ENCODE data around the gene NKD2.

Gene NKD2

GRCh38 chr5:980966-981365 is 27.6 kb upstream of the NKD2 start:
- H3K4me1 ChIP-seq (ENCODE audit: control insufficient read depth, insufficient read depth, low read length): no peaks in the 10 kb centered on the region
- H3K9ac ChIP-seq (ENCODE audit: low read depth, low read length): no peak overlapping the region
- no peaks in the 10 kb centered on the region for H3K9me3 ChIP-seq (replicated peaks; ENCODE audit: low read length)
- H3K27me3 ChIP-seq (ENCODE audit: control insufficient read depth, insufficient read depth, low read length): peaks cover 54% of the 10 kb centered on the region
- no peaks in the 10 kb centered on the region for H3K36me3 ChIP-seq (ENCODE audit: insufficient read depth, low read length)
- H3K4me2 ChIP-seq (ENCODE audit: low read length): no peak overlapping the region
- no peak overlapping the region for H3K4me3 ChIP-seq (ENCODE audit: low read length)

GRCh38 chr5:981456-981855 is 27.1 kb upstream of the NKD2 start:
- Histone ChIP-seq H3K4me2 (ENCODE audit: low read length) (no peak overlapping the region), H3K9me3 (replicated peaks; ENCODE audit: low read length) (no peaks in the 10 kb centered on the region), H3K4me1 (ENCODE audit: control insufficient read depth, insufficient read depth, low read length) (no peaks in the 10 kb centered on the region), H3K27me3 (ENCODE audit: control insufficient read depth, insufficient read depth, low read length) (peaks cover 52% of the 10 kb centered on the region), H3K9ac (ENCODE audit: low read depth, low read length) (no peak overlapping the region), H3K36me3 (ENCODE audit: insufficient read depth, low read length) (no peaks in the 10 kb centered on the region), H3K4me3 (ENCODE audit: low read length) (no peak overlapping the region)

GRCh38 chr5:982377-983237 is 26.0 kb upstream of the NKD2 start:
- Histone ChIP-seq H3K36me3 (ENCODE audit: insufficient read depth, low read length) (no peaks in the 10 kb centered on the region), H3K4me3 (ENCODE audit: low read length) (no peak overlapping the region), H3K4me1 (ENCODE audit: control insufficient read depth, insufficient read depth, low read length) (no peaks in the 10 kb centered on the region), H3K4me2 (ENCODE audit: low read length) (no peak overlapping the region), H3K9me3 (replicated peaks; ENCODE audit: low read length) (no peaks in the 10 kb centered on the region), H3K27me3 (ENCODE audit: control insufficient read depth, insufficient read depth, low read length) (peaks cover 49% of the 10 kb centered on the region), H3K9ac (ENCODE audit: low read depth, low read length) (no peak overlapping the region)

- peaks cover 44% of the 10 kb centered on the region for H3K27me3 ChIP-seq (ENCODE audit: control insufficient read depth, insufficient read depth, low read length)
Observed at GRCh38 chr5:983238-983524, 25.4 kb upstream of the NKD2 start.

GRCh38 chr5:983568-983967 is 25.0 kb upstream of the NKD2 start:
- no peaks in the 10 kb centered on the region for H3K4me1 ChIP-seq (ENCODE audit: control insufficient read depth, insufficient read depth, low read length)
- no peak overlapping the region for H3K9ac ChIP-seq (ENCODE audit: low read depth, low read length)
- no peaks in the 10 kb centered on the region for H3K9me3 ChIP-seq (replicated peaks; ENCODE audit: low read length)
- no peaks in the 10 kb centered on the region for H3K36me3 ChIP-seq (ENCODE audit: insufficient read depth, low read length)
- no peak overlapping the region for H3K4me3 ChIP-seq (ENCODE audit: low read length)
- H3K27me3 ChIP-seq (ENCODE audit: control insufficient read depth, insufficient read depth, low read length): peaks cover 41% of the 10 kb centered on the region
- H3K4me2 ChIP-seq (ENCODE audit: low read length): no peak overlapping the region

More at GRCh38 chr5:983238-983524, 25.4 kb upstream of the NKD2 start:
- Histone ChIP-seq H3K9me3 (replicated peaks; ENCODE audit: low read length) (no peaks in the 10 kb centered on the region), H3K36me3 (ENCODE audit: insufficient read depth, low read length) (no peaks in the 10 kb centered on the region), H3K4me1 (ENCODE audit: control insufficient read depth, insufficient read depth, low read length) (no peaks in the 10 kb centered on the region), H3K9ac (ENCODE audit: low read depth, low read length) (no peak overlapping the region), H3K4me3 (ENCODE audit: low read length) (no peak overlapping the region), H3K4me2 (ENCODE audit: low read length) (no peak overlapping the region)

GRCh38 chr5:984774-985173 is 23.8 kb upstream of the NKD2 start:
- Histone ChIP-seq H3K4me2 (ENCODE audit: low read length) (no peak overlapping the region), H3K9me3 (replicated peaks; ENCODE audit: low read length) (no peaks in the 10 kb centered on the region), H3K4me1 (ENCODE audit: control insufficient read depth, insufficient read depth, low read length) (no peaks in the 10 kb centered on the region), H3K9ac (ENCODE audit: low read depth, low read length) (no peak overlapping the region), H3K36me3 (ENCODE audit: insufficient read depth, low read length) (no peaks in the 10 kb centered on the region), H3K27me3 (ENCODE audit: control insufficient read depth, insufficient read depth, low read length) (peaks cover 32% of the 10 kb centered on the region), H3K4me3 (ENCODE audit: low read length) (no peak overlapping the region)

- H3K27me3 ChIP-seq (ENCODE audit: control insufficient read depth, insufficient read depth, low read length): peaks cover 35% of the 10 kb centered on the region
Observed at GRCh38 chr5:987761-988160, 20.8 kb upstream of the NKD2 start.

GRCh38 chr5:988322-988721 is 20.3 kb upstream of the NKD2 start:
- Histone ChIP-seq H3K36me3 (ENCODE audit: insufficient read depth, low read length) (no peaks in the 10 kb centered on the region), H3K9ac (ENCODE audit: low read depth, low read length) (no peak overlapping the region), H3K4me3 (ENCODE audit: low read length) (no peak overlapping the region), H3K4me2 (ENCODE audit: low read length) (no peak overlapping the region), H3K27me3 (ENCODE audit: control insufficient read depth, insufficient read depth, low read length) (peaks cover 38% of the 10 kb centered on the region), H3K9me3 (replicated peaks; ENCODE audit: low read length) (no peaks in the 10 kb centered on the region), H3K4me1 (ENCODE audit: control insufficient read depth, insufficient read depth, low read length) (peaks cover under 1% of the 10 kb centered on the region)

More at GRCh38 chr5:987761-988160, 20.8 kb upstream of the NKD2 start:
- Histone ChIP-seq H3K36me3 (ENCODE audit: insufficient read depth, low read length) (no peaks in the 10 kb centered on the region), H3K4me2 (ENCODE audit: low read length) (no peak overlapping the region), H3K4me3 (ENCODE audit: low read length) (no peak overlapping the region), H3K9me3 (replicated peaks; ENCODE audit: low read length) (no peaks in the 10 kb centered on the region), H3K9ac (ENCODE audit: low read depth, low read length) (no peak overlapping the region), H3K4me1 (ENCODE audit: control insufficient read depth, insufficient read depth, low read length) (no peaks in the 10 kb centered on the region)

- Histone ChIP-seq H3K4me3 (ENCODE audit: low read length) (no peak overlapping the region), H3K27me3 (ENCODE audit: control insufficient read depth, insufficient read depth, low read length) (peaks cover 45% of the 10 kb centered on the region), H3K4me1 (ENCODE audit: control insufficient read depth, insufficient read depth, low read length) (peaks cover 5% of the 10 kb centered on the region), H3K36me3 (ENCODE audit: insufficient read depth, low read length) (no peaks in the 10 kb centered on the region), H3K9me3 (replicated peaks; ENCODE audit: low read length) (no peaks in the 10 kb centered on the region), H3K9ac (ENCODE audit: low read depth, low read length) (no peak overlapping the region), H3K4me2 (ENCODE audit: low read length) (no peak overlapping the region)
Observed at GRCh38 chr5:989961-990530, 18.6 kb upstream of the NKD2 start.

GRCh38 chr5:991472-992267 is 16.9 kb upstream of the NKD2 start:
- no peak overlapping the region for H3K4me2 ChIP-seq (ENCODE audit: low read length)
- peaks cover 5% of the 10 kb centered on the region for H3K4me1 ChIP-seq (ENCODE audit: control insufficient read depth, insufficient read depth, low read length)
- H3K9ac ChIP-seq (ENCODE audit: low read depth, low read length): no peak overlapping the region
- H3K4me3 ChIP-seq (ENCODE audit: low read length): no peak overlapping the region
- H3K36me3 ChIP-seq (ENCODE audit: insufficient read depth, low read length): no peaks in the 10 kb centered on the region
- no peaks in the 10 kb centered on the region for H3K9me3 ChIP-seq (replicated peaks; ENCODE audit: low read length)
- peaks cover 52% of the 10 kb centered on the region for H3K27me3 ChIP-seq (ENCODE audit: control insufficient read depth, insufficient read depth, low read length)

- Histone ChIP-seq H3K27me3 (ENCODE audit: control insufficient read depth, insufficient read depth, low read length) (peaks cover 70% of the 10 kb centered on the region), H3K4me2 (ENCODE audit: low read length) (no peak overlapping the region), H3K36me3 (ENCODE audit: insufficient read depth, low read length) (no peaks in the 10 kb centered on the region), H3K4me1 (ENCODE audit: control insufficient read depth, insufficient read depth, low read length) (peaks cover 5% of the 10 kb centered on the region), H3K4me3 (ENCODE audit: low read length) (no peak overlapping the region), H3K9ac (ENCODE audit: low read depth, low read length) (no peak overlapping the region), H3K9me3 (replicated peaks; ENCODE audit: low read length) (no peaks in the 10 kb centered on the region)
Observed at GRCh38 chr5:994272-994607, 14.4 kb upstream of the NKD2 start.
